GM12892 (cell line): Measurements from ENCODE around the gene RAET1E.

Experiments
- POLR2A ChIP-seq: IDR thresholded peaks from 2 replicates; pipeline ENCODE4 v1.6.1; 2011; ENCODE audit warnings: low read depth, low read length, control low read depth
- POLR2AphosphoS5 ChIP-seq: IDR thresholded peaks from 2 replicates; pipeline ENCODE4 v1.6.1; 2011; ENCODE audit warnings: low read depth, low read length, control low read depth

- TF ChIP-seq POLR2A (no peak), POLR2AphosphoS5 (no peak)
Observed at GRCh38 chr6:149936743-149937142, 38.8 kb upstream of the RAET1E start.
